Thyroid gland (tissue), 4 donors: ENCODE results near the gene S100A12.

Experiments used
- POLR2A ChIP-seq, 2 donors: fragments of 450-650 bp; IDR thresholded peaks; one replicate each; pipeline ENCODE4 v1.6.1; 2017; ENCODE audit warnings: antibody characterized with exemption in 2 of 2, mild to moderate bottlenecking in 2 of 2, moderate library complexity in 1 of 2
- TF ChIP-seq, protein P1 (sequence below), 6 experiments: fragments of 200-600 bp in 3 of 6; fragments of 450-650 bp in 3 of 6; sonication (generic) in 3 of 6; IDR thresholded peaks; one replicate each; pipeline ENCODE4 v1.5.1; 2016 to 2019; ENCODE audit warnings: antibody characterized with exemption in 6 of 6, mild to moderate bottlenecking in 2 of 6, inconsistent platforms in 1 of 6, moderate library complexity in 1 of 6

DNA sequence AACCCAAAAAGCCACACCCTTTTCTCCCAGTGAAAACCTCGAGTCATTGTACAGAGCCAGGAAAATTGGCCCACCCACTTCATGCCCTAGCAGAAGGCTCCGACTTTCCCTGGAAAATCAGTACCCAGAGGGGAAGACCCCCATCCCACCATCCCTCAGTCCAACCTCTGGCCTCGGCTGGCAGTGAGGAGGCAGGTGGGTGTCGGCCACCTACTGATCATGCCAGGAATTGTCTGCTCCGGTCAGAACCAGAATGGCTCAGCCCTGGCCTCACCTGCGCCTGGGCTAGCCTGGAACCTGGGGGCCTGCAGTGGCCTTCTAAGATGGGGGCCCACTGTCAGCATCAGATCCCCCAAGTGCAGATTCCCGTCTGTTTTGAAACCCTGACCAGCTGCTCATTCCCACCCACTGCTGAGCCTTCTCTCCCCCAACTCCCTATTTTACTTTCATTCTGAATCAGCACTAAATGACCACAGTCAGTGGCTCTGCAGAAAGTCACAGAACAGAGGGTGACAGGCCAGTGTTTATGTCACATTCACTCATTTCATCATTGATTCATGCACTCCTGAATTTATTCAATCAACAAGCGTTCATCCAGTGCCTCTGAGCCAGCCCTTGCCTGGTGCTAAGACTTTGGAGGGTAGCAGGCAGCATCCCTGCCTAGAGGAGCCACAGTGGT is 20.8 kb downstream of the S100A12 start:
- TF ChIP-seq, protein P1, sequence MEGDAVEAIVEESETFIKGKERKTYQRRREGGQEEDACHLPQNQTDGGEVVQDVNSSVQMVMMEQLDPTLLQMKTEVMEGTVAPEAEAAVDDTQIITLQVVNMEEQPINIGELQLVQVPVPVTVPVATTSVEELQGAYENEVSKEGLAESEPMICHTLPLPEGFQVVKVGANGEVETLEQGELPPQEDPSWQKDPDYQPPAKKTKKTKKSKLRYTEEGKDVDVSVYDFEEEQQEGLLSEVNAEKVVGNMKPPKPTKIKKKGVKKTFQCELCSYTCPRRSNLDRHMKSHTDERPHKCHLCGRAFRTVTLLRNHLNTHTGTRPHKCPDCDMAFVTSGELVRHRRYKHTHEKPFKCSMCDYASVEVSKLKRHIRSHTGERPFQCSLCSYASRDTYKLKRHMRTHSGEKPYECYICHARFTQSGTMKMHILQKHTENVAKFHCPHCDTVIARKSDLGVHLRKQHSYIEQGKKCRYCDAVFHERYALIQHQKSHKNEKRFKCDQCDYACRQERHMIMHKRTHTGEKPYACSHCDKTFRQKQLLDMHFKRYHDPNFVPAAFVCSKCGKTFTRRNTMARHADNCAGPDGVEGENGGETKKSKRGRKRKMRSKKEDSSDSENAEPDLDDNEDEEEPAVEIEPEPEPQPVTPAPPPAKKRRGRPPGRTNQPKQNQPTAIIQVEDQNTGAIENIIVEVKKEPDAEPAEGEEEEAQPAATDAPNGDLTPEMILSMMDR (IDR thresholded peaks at IDR 0.05), result no peak
- TF ChIP-seq POLR2A (IDR thresholded peaks at IDR 0.05), result no peak
